ENCODE data around the gene HIGD1A. TPM values are rescaled to one million over a fixed set of nuclear protein-coding genes. Genes with fewer than 3 reads are reported as not detected.

HIGD1A gene
- total RNA-seq (10 to 100 TPM; 76.1 to 94.6 TPM), polyA plus RNA-seq (100 to 1,000 TPM in 1 of 2 donors, 10 to 100 TPM in 1; 77.6 to 148 TPM)
- long read RNA-seq, donor 1, transcript HIGD1A-201 (4 exons, 1,373 nt): major isoform, 54 of 56 reads
- long read RNA-seq, donor 1, partial matches to known transcripts: 0 of 56 reads
- long read RNA-seq, donor 1, other reads (novel, unspliced or antisense): 0 of 56 reads
- long read RNA-seq, donor 2, transcript HIGD1A-201 (4 exons, 1,373 nt): major isoform, 22 of 25 reads
- long read RNA-seq, donor 2, partial matches to known transcripts: 0 of 25 reads
- long read RNA-seq, donor 2, other reads (novel, unspliced or antisense): 0 of 25 reads
- long read RNA-seq, donor 3, transcript HIGD1A-201 (4 exons, 1,373 nt): major isoform, 36 of 37 reads
- long read RNA-seq, donor 3, partial matches to known transcripts: 0 of 37 reads
- long read RNA-seq, donor 3, other reads (novel, unspliced or antisense): 0 of 37 reads
- long read RNA-seq, donor 4, transcript HIGD1A-201 (4 exons, 1,373 nt): major isoform, 20 of 23 reads
- long read RNA-seq, donor 4, partial matches to known transcripts: 0 of 23 reads
- long read RNA-seq, donor 4, other reads (novel, unspliced or antisense): 0 of 23 reads
- long read RNA-seq, donor 5, transcript HIGD1A-201 (4 exons, 1,373 nt): major isoform, 54 of 59 reads
- long read RNA-seq, donor 5, partial matches to known transcripts: 0 of 59 reads
- long read RNA-seq, donor 5, other reads (novel, unspliced or antisense): 0 of 59 reads

GRCh38 chr3:42804106-42804830 lies at the start of gene HIGD1A:
Gene HIGD1A (minus strand): TSS chr3:42804490. CDS start chr3:42794253, 10,237 bp downstream.
- 0 to 1% methylated on average over 55 to 63 of the region's 63 CpGs for WGBS, 2 donors
- ATAC-seq (ENCODE audit: insufficient read depth, low FRiP score) (peak; percentile 99), DNase-seq (peak; percentile 96 to 97 (median 97))
- peak within 1 kb of the TSS; percentile 81 to 97 for H3K9ac ChIP-seq (ENCODE audit: insufficient read depth in 1 of 2, low read length in 2 of 2)
- no peaks in the 10 kb centered on the region for H3K36me3 ChIP-seq (ENCODE audit: control insufficient read depth in 4 of 4, insufficient read depth in 4 of 4, low read length in 4 of 4)
- H3K4me3 ChIP-seq: peak within 1 kb of the TSS; percentile 83
- H3K27ac ChIP-seq (ENCODE audit: low read depth in 1 of 2, low read length in 1 of 2): peak within 1 kb of the TSS; percentile 94 to 96
- no peaks in the 10 kb centered on the region for H3K9me3 ChIP-seq (ENCODE audit: control insufficient read depth in 4 of 4, insufficient read depth in 3 of 4, low read length in 3 of 4)
- H3K27me3 ChIP-seq (ENCODE audit: control insufficient read depth in 3 of 3, insufficient read depth in 3 of 3, low read length in 2 of 3): no peaks in the 10 kb centered on the region
- TF ChIP-seq, protein P1, sequence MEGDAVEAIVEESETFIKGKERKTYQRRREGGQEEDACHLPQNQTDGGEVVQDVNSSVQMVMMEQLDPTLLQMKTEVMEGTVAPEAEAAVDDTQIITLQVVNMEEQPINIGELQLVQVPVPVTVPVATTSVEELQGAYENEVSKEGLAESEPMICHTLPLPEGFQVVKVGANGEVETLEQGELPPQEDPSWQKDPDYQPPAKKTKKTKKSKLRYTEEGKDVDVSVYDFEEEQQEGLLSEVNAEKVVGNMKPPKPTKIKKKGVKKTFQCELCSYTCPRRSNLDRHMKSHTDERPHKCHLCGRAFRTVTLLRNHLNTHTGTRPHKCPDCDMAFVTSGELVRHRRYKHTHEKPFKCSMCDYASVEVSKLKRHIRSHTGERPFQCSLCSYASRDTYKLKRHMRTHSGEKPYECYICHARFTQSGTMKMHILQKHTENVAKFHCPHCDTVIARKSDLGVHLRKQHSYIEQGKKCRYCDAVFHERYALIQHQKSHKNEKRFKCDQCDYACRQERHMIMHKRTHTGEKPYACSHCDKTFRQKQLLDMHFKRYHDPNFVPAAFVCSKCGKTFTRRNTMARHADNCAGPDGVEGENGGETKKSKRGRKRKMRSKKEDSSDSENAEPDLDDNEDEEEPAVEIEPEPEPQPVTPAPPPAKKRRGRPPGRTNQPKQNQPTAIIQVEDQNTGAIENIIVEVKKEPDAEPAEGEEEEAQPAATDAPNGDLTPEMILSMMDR (IDR thresholded peaks at IDR 0.05; ENCODE audit: control extremely low read depth, extremely low read depth): no peak
- H3K4me1 ChIP-seq (ENCODE audit: control insufficient read depth in 5 of 5, insufficient read depth in 5 of 5, low read length in 5 of 5): peaks cover 7 to 24% (median 10%) of the 10 kb centered on the region in 5 donors

DNA sequence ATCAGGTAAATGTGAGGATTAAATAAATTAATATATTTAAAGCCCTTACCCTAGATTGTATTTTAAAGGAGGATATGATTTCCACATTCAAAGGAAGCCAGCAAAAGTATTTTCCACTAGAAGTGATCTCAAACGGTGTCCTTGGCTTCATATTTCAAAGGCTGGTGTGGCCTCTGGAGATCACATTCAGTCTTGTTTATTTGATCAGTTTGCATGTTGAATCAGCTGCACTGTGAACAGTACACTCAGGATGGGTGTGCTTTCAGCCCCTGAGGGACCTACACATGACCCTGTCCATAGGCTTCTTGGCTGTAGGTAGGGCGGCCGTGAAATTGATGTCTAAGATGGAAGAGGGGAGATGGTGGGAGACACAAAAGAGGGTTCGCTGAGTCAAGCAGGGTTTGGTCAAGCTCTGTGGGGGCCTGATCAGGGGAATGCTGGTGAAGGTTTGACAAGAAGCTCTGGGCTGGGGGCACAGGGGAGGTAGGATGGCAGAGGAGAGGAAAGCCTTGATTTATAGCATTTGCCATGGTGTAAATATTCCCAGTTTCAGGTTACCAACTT lies 49.5 kb upstream of the HIGD1A start:
- Histone ChIP-seq H3K36me3 (ENCODE audit: control insufficient read depth in 4 of 4, insufficient read depth in 4 of 4, low read length in 4 of 4) (no peaks in the 10 kb centered on the region), H3K27ac (ENCODE audit: low read depth in 1 of 2, low read length in 1 of 2) (no peak overlapping the region), H3K4me3 (no peak overlapping the region), H3K9me3 (ENCODE audit: control insufficient read depth in 4 of 4, insufficient read depth in 3 of 4, low read length in 3 of 4) (no peaks in the 10 kb centered on the region), H3K9ac (ENCODE audit: insufficient read depth in 1 of 2, low read length in 2 of 2) (no peak overlapping the region), H3K27me3 (ENCODE audit: control insufficient read depth in 3 of 3, insufficient read depth in 3 of 3, low read length in 2 of 3) (no peaks in the 10 kb centered on the region), H3K4me1 (ENCODE audit: control insufficient read depth in 5 of 5, insufficient read depth in 5 of 5, low read length in 5 of 5) (no peaks in the 10 kb centered on the region)
- ATAC-seq (ENCODE audit: insufficient read depth, low FRiP score) (no peak), DNase-seq (no peak)
- WGBS, 2 donors: 87 to 89% methylated on average over 4 of the region's 4 CpGs
- TF ChIP-seq, protein P1 (IDR thresholded peaks at IDR 0.05; ENCODE audit: control extremely low read depth, extremely low read depth): no peak

- WGBS, 2 donors: 78 to 96% methylated on average over 1 of the region's 1 CpG
- Histone ChIP-seq H3K4me3 (no peak overlapping the region), H3K27me3 (ENCODE audit: control insufficient read depth in 3 of 3, insufficient read depth in 3 of 3, low read length in 2 of 3) (no peaks in the 10 kb centered on the region), H3K9ac (ENCODE audit: insufficient read depth in 1 of 2, low read length in 2 of 2) (no peak overlapping the region), H3K27ac (ENCODE audit: low read depth in 1 of 2, low read length in 1 of 2) (peak overlapping the region in 1 of 2 donors; percentile 68), H3K9me3 (ENCODE audit: control insufficient read depth in 4 of 4, insufficient read depth in 3 of 4, low read length in 3 of 4) (no peaks in the 10 kb centered on the region), H3K36me3 (ENCODE audit: control insufficient read depth in 4 of 4, insufficient read depth in 4 of 4, low read length in 4 of 4) (no peaks in the 10 kb centered on the region), H3K4me1 (ENCODE audit: control insufficient read depth in 5 of 5, insufficient read depth in 5 of 5, low read length in 5 of 5) (no peaks in the 10 kb centered on the region)
- TF ChIP-seq, protein P1 (IDR thresholded peaks at IDR 0.05; ENCODE audit: control extremely low read depth, extremely low read depth): no peak
- ATAC-seq (ENCODE audit: insufficient read depth, low FRiP score) (no peak), DNase-seq (no peak)
Observed at GRCh38 chr3:42853056-42853455, 48.8 kb upstream of the HIGD1A start.
